ENCODE results near the gene CIC. TPM values are rescaled to one million over a fixed set of nuclear protein-coding genes. Genes with fewer than 3 reads are reported as not detected.

Gene CIC
- total RNA-seq, result 10 to 100 TPM; 15.2 to 52.2 (median 41.5) TPM

DNA sequence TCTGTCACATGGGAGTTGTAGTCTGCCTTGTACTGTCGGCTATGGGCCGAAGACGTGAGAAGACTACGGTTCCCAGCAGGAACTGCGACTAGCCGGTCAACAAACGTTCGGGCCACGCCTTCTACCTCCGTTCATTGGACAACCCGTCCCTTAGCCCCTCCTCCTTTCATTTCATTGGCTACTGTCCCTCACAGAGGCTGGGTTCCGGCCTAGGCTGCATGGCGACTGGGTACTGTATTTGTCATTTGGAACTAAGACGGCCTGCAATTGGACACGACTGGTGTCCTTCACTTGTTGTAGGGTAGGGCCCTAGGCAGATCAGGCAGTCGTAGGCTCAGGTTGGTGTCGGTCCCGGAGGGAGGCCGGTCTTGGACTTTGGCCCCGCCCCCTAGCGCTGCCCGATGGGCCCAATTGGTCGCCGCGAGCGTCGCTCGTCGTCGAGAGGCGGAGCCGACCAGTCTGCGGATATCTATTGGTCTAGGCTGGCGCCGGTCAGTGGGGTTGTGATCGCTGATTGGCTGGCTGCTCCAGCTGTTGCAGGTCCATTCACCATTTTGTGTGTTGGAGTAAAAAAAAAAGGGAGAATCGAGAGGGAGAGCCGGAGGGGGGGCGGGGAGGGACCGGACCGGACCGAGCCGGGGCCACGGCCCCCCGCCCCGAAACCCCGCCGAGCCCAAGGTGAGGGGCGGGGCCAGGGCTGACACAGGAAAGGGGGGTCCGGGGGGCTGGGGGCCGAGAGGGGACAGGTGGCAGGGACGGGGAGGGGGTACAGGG, at the start of gene CIC:
CIC (plus strand) TSS at position 549 of the 774 bp plus-strand sequence. CDS start 2,532 bp downstream, outside the sequence.
- intact Hi-C loops (cut with DNase I; ENCODE audit: low total_unique reads) (loop anchor here (1.0 kb wide), 4 partner anchors 14 to 56 kb away; partner anchors contain the start of genes ERF and MEGF8), in situ Hi-C loops (cut with MboI; ENCODE audit: low sequenced_read_pairs in 4 of 4) (no loop called here)
- ATAC-seq (peak; percentile 84 to 91), DNase-seq (peak; percentile 100)
- Histone ChIP-seq H3K27ac (peak within 1 kb of the TSS; percentile 95 to 98 (median 97)), H3K4me1 (peaks cover 30% of the 10 kb centered on the region in 2 donors), H3K27me3 (no peaks in the 10 kb centered on the region), H3K36me3 (peaks cover 0 to 20% of the 10 kb centered on the region in 2 donors), H3K9me3 (no peaks in the 10 kb centered on the region), H3K4me3 (peak within 1 kb of the TSS; percentile 68 to 79 (median 74))
- TF ChIP-seq POLR2A (IDR thresholded peaks at IDR 0.05) (peak in 1 of 2 donors; percentile 18), CTCF (IDR thresholded peaks at IDR 0.05 in 4 of 5, conservative IDR thresholded peaks at IDR 0.05 in 1 of 5) (no peak)

DNA sequence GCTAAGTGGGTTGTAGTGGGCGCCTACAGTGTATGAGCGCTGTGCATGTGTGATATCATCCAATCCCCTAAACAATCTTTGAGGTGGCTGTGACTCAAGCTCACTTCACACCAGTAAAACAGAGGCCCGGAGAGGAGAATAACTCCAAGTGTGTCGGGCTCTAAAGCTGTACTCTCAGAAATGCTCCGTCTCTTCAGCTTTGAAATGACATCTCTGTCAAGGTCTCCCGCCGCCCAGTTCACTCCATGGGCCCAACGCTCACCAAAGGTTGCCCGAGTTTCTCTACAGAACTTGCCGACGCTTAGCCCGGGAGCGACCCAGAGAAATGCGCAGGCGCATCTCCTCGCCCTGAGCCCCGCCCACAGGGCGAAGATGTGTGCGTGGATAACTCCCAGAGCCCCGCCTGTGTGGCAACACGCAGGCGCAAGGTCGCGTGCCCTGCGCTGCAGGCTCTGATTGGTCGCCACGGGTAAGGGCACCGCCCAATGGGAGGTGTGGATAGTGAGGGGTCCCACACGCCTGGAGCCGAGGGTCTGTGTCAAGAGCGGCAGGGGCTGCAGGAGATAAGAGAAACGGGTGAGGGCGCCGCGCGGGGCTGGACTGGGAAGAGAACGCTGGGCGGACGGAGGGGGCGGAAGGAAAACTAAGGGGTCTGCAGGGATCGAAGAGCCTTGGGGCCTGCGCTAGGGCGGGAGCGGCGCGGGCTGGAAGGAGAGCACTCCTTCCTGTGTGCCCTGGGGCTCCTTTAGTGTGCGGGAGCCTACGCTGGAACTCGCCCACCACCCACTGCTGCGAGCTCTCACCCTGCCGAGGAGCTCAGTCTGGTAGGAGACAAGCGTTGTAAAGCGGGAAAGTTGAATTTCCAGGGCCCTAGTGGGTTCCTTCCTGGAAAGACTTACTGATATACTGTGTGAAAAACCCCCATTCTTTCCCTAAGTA, 49.0 kb upstream of the CIC start, which contains the start of gene ZNF526:
ZNF526 (plus strand) TSS at position 501 of the 939 bp plus-strand sequence. CDS start 4,092 bp downstream, outside the sequence.
- TF ChIP-seq POLR2A (IDR thresholded peaks at IDR 0.05), result peak; percentile 68 to 79
- TF ChIP-seq CTCF (IDR thresholded peaks at IDR 0.05 in 4 of 5, conservative IDR thresholded peaks at IDR 0.05 in 1 of 5), result no peak
- peaks cover 0 to 14% of the 10 kb centered on the region in 2 donors for H3K36me3 ChIP-seq
- peaks cover 35 to 46% of the 10 kb centered on the region in 2 donors for H3K4me1 ChIP-seq
- intact Hi-C loops (cut with DNase I; ENCODE audit: low total_unique reads), result loop anchor here (1.0 to 10.0 kb wide), 2 partner anchors 22 to 355 kb away; partner anchors contain the start of genes GSK3A and RPS19
- no peaks in the 10 kb centered on the region for H3K27me3 ChIP-seq
- ATAC-seq (peak; percentile 83 to 84), DNase-seq (peak; percentile 96 to 98)
- peak within 1 kb of the TSS; percentile 71 to 90 (median 88) for H3K4me3 ChIP-seq
- H3K9me3 ChIP-seq, result no peaks in the 10 kb centered on the region
- H3K27ac ChIP-seq, result peak within 1 kb of the TSS; percentile 86 to 97 (median 94)
- in situ Hi-C loops (cut with MboI; ENCODE audit: low sequenced_read_pairs in 4 of 4), result no loop called here

DNA sequence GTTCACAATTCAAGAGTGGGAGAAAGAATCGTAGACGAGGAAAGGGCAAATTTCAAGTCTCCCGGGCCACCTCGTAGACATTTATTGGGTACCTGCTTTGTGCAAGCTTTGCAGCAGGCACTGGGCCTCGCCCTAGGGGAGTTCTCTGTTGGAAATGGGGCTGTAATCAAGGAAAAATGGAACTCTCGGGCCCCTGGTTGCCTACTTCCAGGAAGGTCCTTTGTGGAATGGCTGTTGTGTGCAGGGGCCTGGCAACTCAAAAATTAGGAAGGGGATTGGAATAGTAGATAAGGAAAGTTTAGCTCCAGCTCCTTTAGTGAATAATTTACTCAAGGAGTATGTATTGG, 48.3 kb upstream of the CIC start:
- ATAC-seq (no peak), DNase-seq (no peak)
- Histone ChIP-seq H3K9me3 (no peaks in the 10 kb centered on the region), H3K27me3 (no peaks in the 10 kb centered on the region), H3K4me1 (peaks cover 31 to 41% of the 10 kb centered on the region in 2 donors), H3K36me3 (peaks cover 0 to 17% of the 10 kb centered on the region in 2 donors), H3K27ac (peak overlapping the region; percentile 86 to 97 (median 94)), H3K4me3 (peak overlapping the region; percentile 71 to 90 (median 88))
- intact Hi-C loops (cut with DNase I; ENCODE audit: low total_unique reads) (loop anchor here (1.0 kb wide), 1 partner anchor 22 kb away; the partner anchor contains the start of gene GSK3A), in situ Hi-C loops (cut with MboI; ENCODE audit: low sequenced_read_pairs in 4 of 4) (no loop called here)
- TF ChIP-seq CTCF (IDR thresholded peaks at IDR 0.05 in 4 of 5, conservative IDR thresholded peaks at IDR 0.05 in 1 of 5) (no peak), POLR2A (IDR thresholded peaks at IDR 0.05) (no peak)

- Histone ChIP-seq H3K36me3 (peaks cover 0 to 57% of the 10 kb centered on the region in 2 donors), H3K9me3 (no peaks in the 10 kb centered on the region), H3K27ac (no peak overlapping the region), H3K4me3 (no peak overlapping the region), H3K4me1 (peaks cover 9 to 10% of the 10 kb centered on the region in 2 donors), H3K27me3 (no peaks in the 10 kb centered on the region)
- TF ChIP-seq POLR2A (IDR thresholded peaks at IDR 0.05) (no peak), CTCF (IDR thresholded peaks at IDR 0.05 in 4 of 5, conservative IDR thresholded peaks at IDR 0.05 in 1 of 5) (no peak)
- DNase-seq (no peak), ATAC-seq (no peak)
- intact Hi-C loops (cut with DNase I; ENCODE audit: low total_unique reads), result no loop called here
- in situ Hi-C loops (cut with MboI; ENCODE audit: low sequenced_read_pairs in 4 of 4), result no loop called here
Observed at GRCh38 chr19:42224940-42225717, 43.9 kb upstream of the CIC start.
